Breast epithelium (tissue), 3 donors: Measurements from ENCODE around the gene USF1.

Experiments
- POLR2A ChIP-seq: fragments of 450-650 bp; IDR thresholded peaks from one replicate; pipeline ENCODE4 v1.6.1; 2016; ENCODE audit warnings: antibody characterized with exemption, mild to moderate bottlenecking, moderate library complexity
- TF ChIP-seq, protein P1 (sequence below), 3 donors: fragments of 450-650 bp; IDR thresholded peaks; one replicate each; pipeline ENCODE4 v1.5.1; 2016 to 2017; ENCODE audit warnings: antibody characterized with exemption in 3 of 3, mild to moderate bottlenecking in 3 of 3, moderate library complexity in 3 of 3

- TF ChIP-seq, protein P1, sequence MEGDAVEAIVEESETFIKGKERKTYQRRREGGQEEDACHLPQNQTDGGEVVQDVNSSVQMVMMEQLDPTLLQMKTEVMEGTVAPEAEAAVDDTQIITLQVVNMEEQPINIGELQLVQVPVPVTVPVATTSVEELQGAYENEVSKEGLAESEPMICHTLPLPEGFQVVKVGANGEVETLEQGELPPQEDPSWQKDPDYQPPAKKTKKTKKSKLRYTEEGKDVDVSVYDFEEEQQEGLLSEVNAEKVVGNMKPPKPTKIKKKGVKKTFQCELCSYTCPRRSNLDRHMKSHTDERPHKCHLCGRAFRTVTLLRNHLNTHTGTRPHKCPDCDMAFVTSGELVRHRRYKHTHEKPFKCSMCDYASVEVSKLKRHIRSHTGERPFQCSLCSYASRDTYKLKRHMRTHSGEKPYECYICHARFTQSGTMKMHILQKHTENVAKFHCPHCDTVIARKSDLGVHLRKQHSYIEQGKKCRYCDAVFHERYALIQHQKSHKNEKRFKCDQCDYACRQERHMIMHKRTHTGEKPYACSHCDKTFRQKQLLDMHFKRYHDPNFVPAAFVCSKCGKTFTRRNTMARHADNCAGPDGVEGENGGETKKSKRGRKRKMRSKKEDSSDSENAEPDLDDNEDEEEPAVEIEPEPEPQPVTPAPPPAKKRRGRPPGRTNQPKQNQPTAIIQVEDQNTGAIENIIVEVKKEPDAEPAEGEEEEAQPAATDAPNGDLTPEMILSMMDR (IDR thresholded peaks at IDR 0.05): peak in 1 of 3 donors; percentile 9
- no peak for TF ChIP-seq POLR2A
These were observed 32.1 kb downstream of the USF1 start for GRCh38 chr1:161013488-161014230.
